H9 (cell line): ENCODE results near the gene PAFAH1B2. TPM values are rescaled to one million over a fixed set of nuclear protein-coding genes. Genes with fewer than 3 reads are reported as not detected.

Source experiments
- DNase-seq: peaks from one replicate; pipeline ENCODE4 v3.0.0-alpha.2; 2017
- H2AFZ ChIP-seq: one replicate; pipeline ENCODE4 v1.6.1; 2013; ENCODE audit warnings: mild to moderate bottlenecking, low read length, control low read depth, moderate library complexity
- H2AK5ac ChIP-seq: 2 replicates; pipeline ENCODE4 v1.6.1; 2013; ENCODE audit warnings: low read length, control low read depth, mixed read lengths; ENCODE audit not compliant: insufficient read length
- H2BK120ac ChIP-seq: one replicate; pipeline ENCODE4 v1.6.1; 2013; ENCODE audit warnings: low read depth, mild to moderate bottlenecking, low read length, control low read depth, inconsistent platforms; ENCODE audit not compliant: poor library complexity, severe bottlenecking
- H2BK12ac ChIP-seq: 2 replicates; pipeline ENCODE4 v1.6.1; 2013; ENCODE audit warnings: low read length, control low read depth, mixed read lengths, low read depth; ENCODE audit not compliant: insufficient read length
- H2BK15ac ChIP-seq: 2 replicates; pipeline ENCODE4 v1.6.1; 2013; ENCODE audit warnings: low read depth, low read length, control low read depth
- H2BK20ac ChIP-seq: one replicate; pipeline ENCODE4 v1.6.1; 2013; ENCODE audit warnings: low read depth, mild to moderate bottlenecking, low read length, control low read depth, inconsistent platforms; ENCODE audit not compliant: poor library complexity, severe bottlenecking
- H2BK5ac ChIP-seq: 2 replicates; pipeline ENCODE4 v1.6.1; 2013; ENCODE audit warnings: low read length, control low read depth, mixed read lengths; ENCODE audit not compliant: insufficient read length
- H3K14ac ChIP-seq: 2 replicates; pipeline ENCODE4 v1.6.1; 2013; ENCODE audit warnings: low read length, control low read depth; ENCODE audit not compliant: insufficient read depth
- H3K18ac ChIP-seq: 2 replicates; pipeline ENCODE4 v1.6.1; 2013; ENCODE audit warnings: low read depth, mild to moderate bottlenecking, mixed read lengths, low read length, control low read depth; ENCODE audit not compliant: insufficient read length
- H3K23ac ChIP-seq: 2 replicates; pipeline ENCODE4 v1.6.1; 2013; ENCODE audit warnings: low read length, control low read depth, mixed read lengths, low read depth; ENCODE audit not compliant: insufficient read length
- H3K23me2 ChIP-seq: 2 replicates; pipeline ENCODE4 v1.6.1; 2013; ENCODE audit warnings: low read depth, mild to moderate bottlenecking, mixed read lengths, low read length, control low read depth; ENCODE audit not compliant: insufficient read length, poor library complexity, severe bottlenecking
- H3K27ac ChIP-seq: 2 replicates; pipeline ENCODE4 v1.5.1; 2013; ENCODE audit warnings: low read length, control low read depth, mixed read lengths, low read depth; ENCODE audit not compliant: insufficient read length
- H3K27me3 ChIP-seq: 2 replicates; pipeline ENCODE4 v1.6.1; 2013; ENCODE audit warnings: low read length, control low read depth, inconsistent platforms; ENCODE audit not compliant: insufficient read depth
- H3K4ac ChIP-seq: 2 replicates; pipeline ENCODE4 v1.6.1; 2013; ENCODE audit warnings: low read depth, mild to moderate bottlenecking, control low read depth, inconsistent platforms, low read length, moderate library complexity
- H3K4me1 ChIP-seq: 2 replicates; pipeline ENCODE4 v1.6.1; 2013; ENCODE audit warnings: low read length, control low read depth, inconsistent platforms; ENCODE audit not compliant: insufficient read depth
- H3K4me2 ChIP-seq: 2 replicates; pipeline ENCODE4 v1.6.1; 2013; ENCODE audit warnings: low read length, control low read depth, mixed read lengths; ENCODE audit not compliant: insufficient read length, insufficient read depth
- H3K56ac ChIP-seq: 2 replicates; pipeline ENCODE4 v1.6.1; 2013; ENCODE audit warnings: low read depth, mild to moderate bottlenecking, mixed read lengths, low read length, control low read depth; ENCODE audit not compliant: insufficient read length
- H3K79me1 ChIP-seq: 2 replicates; pipeline ENCODE4 v1.6.1; 2013; ENCODE audit warnings: low read depth, mild to moderate bottlenecking, moderate library complexity, low read length, control low read depth, inconsistent platforms; ENCODE audit not compliant: insufficient read depth, poor library complexity, severe bottlenecking
- H3K79me2 ChIP-seq: 2 replicates; pipeline ENCODE4 v1.6.1; 2013; ENCODE audit warnings: low read length, control low read depth, inconsistent platforms; ENCODE audit not compliant: insufficient read depth
- H3K9ac ChIP-seq: 2 replicates; pipeline ENCODE4 v1.6.1; 2013; ENCODE audit warnings: low read length, control low read depth, mixed read lengths; ENCODE audit not compliant: insufficient read length; ENCODE audit errors: extremely low read depth
- H3K9me3 ChIP-seq: one replicate; pipeline ENCODE4 v1.6.1; 2013; ENCODE audit warnings: low read depth, low read length, inconsistent platforms; ENCODE audit not compliant: control insufficient read depth
- H3T11ph ChIP-seq: one replicate; pipeline ENCODE4 v1.6.1; 2013; ENCODE audit warnings: mild to moderate bottlenecking, low read length, control low read depth, inconsistent platforms
- H4K20me1 ChIP-seq: one replicate; pipeline ENCODE4 v1.6.1; 2013; ENCODE audit not compliant: control insufficient read depth, insufficient read length, insufficient read depth
- H4K5ac ChIP-seq: 2 replicates; pipeline ENCODE4 v1.6.1; 2013; ENCODE audit warnings: low read depth, mild to moderate bottlenecking, mixed read lengths, low read length, control low read depth; ENCODE audit not compliant: insufficient read length
- H4K8ac ChIP-seq: replicated peaks from 2 replicates; pipeline ENCODE4 v1.6.1; 2013; ENCODE audit warnings: low read length, control low read depth, mixed read lengths, low read depth; ENCODE audit not compliant: insufficient read length
- H4K91ac ChIP-seq: 2 replicates; pipeline ENCODE4 v1.6.1; 2013; ENCODE audit warnings: low read depth, mild to moderate bottlenecking, moderate library complexity, mixed read lengths, low read length, control low read depth; ENCODE audit not compliant: insufficient read length
- H3K27ac Mint-ChIP-seq, 3 experiments: 2 replicates in 2 of 3; 3 replicates in 1 of 3; pipeline ENCODE4 v1.8.0; 2020 to 2021; ENCODE audit warnings: mixed read lengths in 3 of 3, mild to moderate bottlenecking in 1 of 3, moderate library complexity in 1 of 3
- H3K27me3 Mint-ChIP-seq: 2 replicates; pipeline ENCODE4 v1.8.0; 2021; ENCODE audit warnings: low read depth, mild to moderate bottlenecking, moderate library complexity, mixed read lengths
- H3K36me3 Mint-ChIP-seq, 3 experiments: 2 replicates in 2 of 3; 3 replicates in 1 of 3; pipeline ENCODE4 v1.8.0; 2020 to 2021; ENCODE audit warnings: low read depth in 3 of 3, mixed read lengths in 3 of 3; ENCODE audit not compliant: insufficient read depth in 1 of 3
- H3K4me1 Mint-ChIP-seq, 2 experiments: 2 replicates each; pipeline ENCODE4 v1.8.0; 2020; ENCODE audit warnings: mixed read lengths in 2 of 2
- H3K4me3 Mint-ChIP-seq, 2 experiments: 2 replicates in 1 of 2; 3 replicates in 1 of 2; pipeline ENCODE4 v1.8.0; 2020 to 2021; ENCODE audit warnings: mild to moderate bottlenecking in 2 of 2, mixed read lengths in 2 of 2, moderate library complexity in 1 of 2
- H3K9me3 Mint-ChIP-seq, 2 experiments: 2 replicates in 1 of 2; 3 replicates in 1 of 2; pipeline ENCODE4 v1.8.0; 2020; ENCODE audit warnings: mild to moderate bottlenecking in 2 of 2, mixed read lengths in 2 of 2, moderate library complexity in 1 of 2
- CTCF ChIP-seq: fragments of 200-600 bp; sonication (generic); conservative IDR thresholded peaks from 3 replicates; pipeline ENCODE4 v1.8.0; 2021; ENCODE audit warnings: antibody characterized with exemption, mild to moderate bottlenecking
- WGBS: extraction: QIAGEN DNeasy Blood & Tissue Kit; methylation state at CpG from one replicate; pipeline ENCODE4 v1.1.7; 2013; ENCODE audit warnings: missing lambda C conversion rate, low lambda C conversion rate, mixed read lengths; ENCODE audit not compliant: insufficient read length; ENCODE audit errors: extremely low coverage; 5-methylcytosine and 5-hydroxymethylcytosine counted together
- total RNA-seq: library from RNA; stranded (reverse); gene quantifications from 2 replicates; pipeline ENCODE4 v1.2.1, GENCODE V29; 2021

PAFAH1B2 gene
- total RNA-seq, 1 experiment from 2014 or later, result 161 TPM

GRCh38 chr11:117152066-117152465 is 8.0 kb downstream of the PAFAH1B2 start:
- no peak overlapping the region for H2BK5ac ChIP-seq

More at GRCh38 chr11:117152066-117152465, 8.0 kb downstream of the PAFAH1B2 start:
- no peak for TF ChIP-seq CTCF
- Mint-ChIP-seq H3K4me3 (no peak overlapping the region), H3K36me3 (peaks cover 32 to 72% (median 55%) of the 10 kb centered on the region in 3 experiments), H3K27ac (peak overlapping the region in 1 of 3 experiments; percentile 65; a peak in 2 of 7 replicates), H3K27me3 (no peaks in the 10 kb centered on the region), H3K4me1 (peaks cover 6 to 13% of the 10 kb centered on the region in 2 experiments), H3K9me3 (no peaks in the 10 kb centered on the region)
- Histone ChIP-seq H3K27me3 (no peaks in the 10 kb centered on the region), H3K23me2 (no peaks in the 10 kb centered on the region), H3K79me1 (peaks cover 12% of the 10 kb centered on the region), H2AK5ac (no peak overlapping the region), H4K8ac (no peak overlapping the region), H3K79me2 (peaks cover 46% of the 10 kb centered on the region), H2AFZ (no peak overlapping the region), H3K56ac (no peak overlapping the region), H3K14ac (no peak overlapping the region), H3K23ac (no peak overlapping the region), H3T11ph (no peak overlapping the region), H3K4ac (no peak overlapping the region), H3K9me3 (no peaks in the 10 kb centered on the region), H2BK15ac (no peak overlapping the region), H4K5ac (no peak overlapping the region), H3K18ac (no peak overlapping the region), H4K20me1 (no peaks in the 10 kb centered on the region), H2BK20ac (no peak overlapping the region), H3K4me2 (no peak overlapping the region), H3K4me1 (no peaks in the 10 kb centered on the region), H4K91ac (no peak overlapping the region), H2BK120ac (no peak overlapping the region), H2BK12ac (no peak overlapping the region), H3K27ac (no peak overlapping the region), H3K9ac (no peak overlapping the region)
- DNase-seq, result no peak
- no CpG with 5 or more reads among the region's 2 CpGs for WGBS
